Progenitor cell of endocrine pancreas (in vitro differentiated cells): ENCODE results near the gene GBF1. TPM values are rescaled to one million over a fixed set of nuclear protein-coding genes. Genes with fewer than 3 reads are reported as not detected.

Experiments used
- DNase-seq: peaks from one replicate; pipeline ENCODE4 v3.0.0; 2021; ENCODE audit warnings: low spot score; ENCODE audit not compliant: unreplicated experiment
- H3K27ac Mint-ChIP-seq: 2 replicates; pipeline ENCODE4 v1.8.0; 2021; ENCODE audit warnings: mild to moderate bottlenecking, moderate library complexity, mixed read lengths
- H3K27me3 Mint-ChIP-seq: 2 replicates; pipeline ENCODE4 v1.8.0; 2021; ENCODE audit warnings: mixed read lengths
- H3K36me3 Mint-ChIP-seq: 2 replicates; pipeline ENCODE4 v1.8.0; 2022; ENCODE audit warnings: mixed read lengths; ENCODE audit not compliant: insufficient read depth
- H3K4me1 Mint-ChIP-seq: 2 replicates; pipeline ENCODE4 v1.8.0; 2021; ENCODE audit warnings: low read depth, mixed read lengths
- H3K4me3 Mint-ChIP-seq: 2 replicates; pipeline ENCODE4 v1.8.0; 2021; ENCODE audit warnings: low read depth, mild to moderate bottlenecking, moderate library complexity, mixed read lengths
- H3K9me3 Mint-ChIP-seq: 2 replicates; pipeline ENCODE4 v1.8.0; 2021; ENCODE audit warnings: low read depth, mixed read lengths
- CTCF ChIP-seq: fragments of 200-600 bp; sonication (generic); IDR thresholded peaks from one replicate; pipeline ENCODE4 v1.5.0; 2021; ENCODE audit warnings: antibody characterized with exemption, mild to moderate bottlenecking; ENCODE audit not compliant: unreplicated experiment
- total RNA-seq: library from RNA; stranded (reverse); gene quantifications from 2 replicates; pipeline ENCODE4 v1.2.1, GENCODE V29; 2021

The GBF1 gene
- total RNA-seq, 1 donor from 2014 or later = 54.6 TPM

DNA sequence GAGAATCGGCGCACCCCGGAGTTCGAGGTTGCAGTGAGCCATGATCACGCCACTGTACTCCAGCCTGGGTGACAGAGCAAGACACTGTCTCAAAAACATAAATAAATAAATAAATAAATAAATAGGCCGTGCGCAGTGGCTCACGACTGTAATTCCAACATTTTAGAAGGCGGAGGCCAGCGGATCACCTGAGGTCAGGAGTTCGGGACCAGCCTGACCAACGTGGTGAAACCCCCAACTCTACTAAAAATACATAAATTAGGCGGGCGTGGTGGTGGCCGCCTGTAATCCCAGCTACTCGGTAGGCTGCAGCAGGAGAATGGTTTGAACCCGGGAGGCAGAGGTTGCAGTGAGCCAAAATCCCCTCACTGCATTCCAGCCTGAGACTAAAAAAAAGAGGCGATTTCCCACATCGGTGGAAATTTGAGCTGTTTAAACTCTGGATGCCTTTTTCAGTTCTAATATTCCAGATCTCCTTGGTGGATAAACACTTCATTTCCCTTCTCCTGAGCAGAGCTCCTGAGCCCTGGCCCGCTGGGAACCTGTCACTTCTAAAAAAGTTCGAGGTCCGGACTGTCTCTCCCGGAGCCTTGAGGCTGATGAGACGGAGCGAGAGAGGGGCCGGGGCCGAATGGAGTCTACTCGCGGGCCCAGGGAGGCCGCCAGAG, 148.2 kb downstream of the GBF1 start:
- H3K4me3 Mint-ChIP-seq = peak overlapping the region; percentile 72
- H3K4me1 Mint-ChIP-seq = peaks cover 13% of the 10 kb centered on the region
- no peak for DNase-seq
- no peaks in the 10 kb centered on the region for H3K36me3 Mint-ChIP-seq
- peaks cover 31% of the 10 kb centered on the region for H3K27me3 Mint-ChIP-seq
- no peak for TF ChIP-seq CTCF
- no peaks in the 10 kb centered on the region for H3K9me3 Mint-ChIP-seq
- no peak overlapping the region for H3K27ac Mint-ChIP-seq

GRCh38 chr10:102394079-102394800, 148.9 kb downstream of the GBF1 start:
- H3K4me3 Mint-ChIP-seq = peak overlapping the region; percentile 72
- DNase-seq = peak; percentile 81
- no peaks in the 10 kb centered on the region for H3K36me3 Mint-ChIP-seq
- TF ChIP-seq CTCF = peak; percentile 97
- no peaks in the 10 kb centered on the region for H3K9me3 Mint-ChIP-seq
- H3K27me3 Mint-ChIP-seq = peaks cover 31% of the 10 kb centered on the region
- H3K4me1 Mint-ChIP-seq = peaks cover 13% of the 10 kb centered on the region
- peak overlapping the region; percentile 65 for H3K27ac Mint-ChIP-seq

DNA sequence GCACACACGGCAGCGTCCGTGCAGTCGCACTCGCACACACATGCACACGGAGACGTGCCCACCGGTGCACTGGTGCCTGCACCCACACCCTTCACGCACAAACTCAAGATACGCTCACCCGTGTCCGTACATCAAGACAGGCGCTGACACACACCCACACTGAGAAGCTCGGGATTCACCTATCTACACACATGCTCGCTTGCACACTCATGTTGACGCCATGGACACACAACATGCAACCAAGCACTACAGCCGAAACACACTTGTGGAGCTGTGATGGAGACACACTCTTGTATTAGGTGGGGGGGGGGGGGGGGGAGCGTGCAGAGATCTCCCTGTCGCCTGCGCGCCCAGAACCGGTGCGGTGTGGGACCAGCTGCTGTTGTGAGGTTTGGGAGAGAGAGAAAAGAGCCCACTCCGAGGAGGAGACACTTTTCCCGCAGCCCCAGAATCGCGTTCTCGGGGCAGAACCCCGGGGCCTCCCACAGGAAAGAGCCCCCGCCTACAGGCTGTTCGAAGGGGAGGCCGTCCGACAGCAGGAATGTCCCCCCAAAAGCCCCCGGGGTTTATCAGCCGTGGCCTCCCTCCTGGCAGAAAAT, 149.6 kb downstream of the GBF1 start:
- no peak for TF ChIP-seq CTCF
- Mint-ChIP-seq H3K27me3 (peaks cover 28% of the 10 kb centered on the region), H3K4me3 (peak overlapping the region; percentile 72), H3K27ac (peak overlapping the region; percentile 65), H3K36me3 (no peaks in the 10 kb centered on the region), H3K4me1 (peaks cover 12% of the 10 kb centered on the region), H3K9me3 (no peaks in the 10 kb centered on the region)
- no peak for DNase-seq

GRCh38 chr10:102395400-102396316, 150.3 kb downstream of the GBF1 start, which contains the start of gene NFKB2:
TSS of gene NFKB2 (plus strand) at chr10:102395705. CDS start at chr10:102395960, 255 bp downstream.
- no peaks in the 10 kb centered on the region for H3K9me3 Mint-ChIP-seq
- H3K36me3 Mint-ChIP-seq = no peaks in the 10 kb centered on the region
- no peak for TF ChIP-seq CTCF
- peak within 1 kb of the TSS; percentile 72 for H3K4me3 Mint-ChIP-seq
- peak; percentile 79 for DNase-seq
- peaks cover 22% of the 10 kb centered on the region for H3K27me3 Mint-ChIP-seq
- peaks cover 10% of the 10 kb centered on the region for H3K4me1 Mint-ChIP-seq
- peak within 1 kb of the TSS; percentile 82 for H3K27ac Mint-ChIP-seq
